Daoy (cell line): ENCODE results near the gene NR3C2. TPM values are rescaled to one million over a fixed set of nuclear protein-coding genes. Genes with fewer than 3 reads are reported as not detected.
"Not testable (repeated sequence)": the region's sequence is repeated elsewhere in the genome, so short reads cannot be mapped to it uniquely, and the experiment has no call there.

Source experiments
- DNase-seq: peaks from one replicate; pipeline ENCODE4 v3.0.0-alpha.2; 2015; ENCODE audit warnings: low read depth
- total RNA-seq: library from RNA; depleted of rRNA; stranded (reverse); fragments of >200 nt; shearing (Covaris generic); gene quantifications from 2 replicates; pipeline ENCODE4 v1.2.3, GENCODE V29; 2014

The NR3C2 gene
- total RNA-seq, 1 experiment from 2014 or later: 0.34 TPM

- no peak for DNase-seq
These were observed 271.5 kb downstream of the NR3C2 start for GRCh38 chr4:148170408-148171365.

DNA sequence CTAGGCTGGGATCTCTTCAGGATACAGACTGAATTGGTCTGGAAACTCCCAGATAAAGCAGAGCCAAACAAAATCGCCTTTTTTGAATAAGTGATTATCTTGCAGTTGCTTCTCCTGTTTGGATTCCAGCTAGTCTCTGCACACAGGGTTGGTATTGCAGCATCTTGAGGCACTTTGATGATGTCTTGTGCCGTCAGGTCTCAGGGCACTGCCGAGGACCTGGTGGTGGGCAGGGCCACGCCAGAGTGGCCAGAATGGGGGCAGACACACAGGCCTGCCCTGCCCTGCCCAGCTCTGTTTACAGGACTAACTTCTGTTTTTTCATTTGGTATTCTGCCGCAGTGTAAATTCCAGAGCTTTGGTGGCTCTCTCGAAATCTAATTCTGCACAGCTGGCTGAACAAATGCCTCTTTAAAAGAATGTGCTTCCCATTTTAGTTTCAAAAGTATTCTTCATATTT lies 276.1 kb downstream of the NR3C2 start:
- no peak for DNase-seq

DNA sequence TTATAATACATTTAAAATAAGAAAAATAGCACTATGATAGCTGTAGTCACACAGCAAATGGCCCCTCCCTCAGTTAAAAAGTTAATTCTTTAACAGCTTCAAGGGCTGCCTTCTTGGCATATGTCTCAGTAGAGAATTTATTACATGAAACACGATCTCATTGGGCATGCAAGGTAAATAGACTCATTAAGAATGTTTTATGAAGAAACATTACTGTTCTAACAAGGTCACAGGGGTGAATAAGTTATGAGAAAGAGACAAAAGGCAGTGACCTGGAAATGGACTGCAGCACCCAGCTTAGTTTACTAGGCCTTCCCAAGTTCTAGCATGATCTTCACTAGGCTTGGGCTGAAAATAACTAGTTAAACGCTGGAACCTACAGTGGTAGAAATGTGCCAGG lies 277.7 kb downstream of the NR3C2 start:
- no peak for DNase-seq

DNA sequence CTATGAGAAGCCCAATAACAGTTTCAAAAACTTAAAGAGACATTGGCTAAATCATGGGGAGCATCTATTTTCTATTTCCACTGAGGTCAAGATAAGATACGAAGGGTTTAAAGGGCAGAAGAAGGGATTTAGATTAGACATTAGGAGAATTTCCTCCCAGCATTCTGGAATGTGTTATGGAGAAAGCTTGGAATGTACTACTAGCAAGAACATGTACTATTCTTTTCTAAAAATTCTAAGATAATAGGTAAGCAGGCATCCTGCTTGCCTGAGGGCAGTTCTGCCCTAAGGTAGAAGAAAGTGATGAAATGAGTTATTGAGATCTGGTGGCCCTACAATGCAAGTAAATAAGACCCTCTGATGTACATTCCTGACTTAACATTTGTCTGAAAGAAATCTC lies 279.2 kb downstream of the NR3C2 start:
- DNase-seq: no peak

DNA sequence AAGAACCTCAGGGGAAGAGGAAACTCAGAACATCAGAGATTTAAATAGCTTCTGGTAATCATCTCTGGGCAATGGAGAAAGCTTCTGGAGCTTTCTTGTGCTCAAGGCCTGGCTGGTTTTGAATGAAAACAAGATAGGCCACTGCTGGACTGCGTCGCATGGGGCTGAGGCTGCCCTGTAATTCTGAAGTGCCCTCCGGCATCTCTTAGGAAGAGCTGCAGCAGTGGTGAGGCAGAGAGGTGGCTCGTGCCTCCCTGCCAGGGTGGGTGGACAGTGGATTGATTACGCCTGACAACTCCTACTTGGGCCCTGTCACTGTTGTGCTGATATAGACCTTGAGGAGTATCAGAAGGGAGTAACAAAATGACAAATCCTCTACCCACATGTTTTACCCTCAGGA lies 279.7 kb downstream of the NR3C2 start:
- no peak for DNase-seq

GRCh38 chr4:148161601-148162000 lies 280.6 kb downstream of the NR3C2 start:
- no peak for DNase-seq

- DNase-seq: no peak
These were observed 282.4 kb downstream of the NR3C2 start for GRCh38 chr4:148159793-148160192.

DNA sequence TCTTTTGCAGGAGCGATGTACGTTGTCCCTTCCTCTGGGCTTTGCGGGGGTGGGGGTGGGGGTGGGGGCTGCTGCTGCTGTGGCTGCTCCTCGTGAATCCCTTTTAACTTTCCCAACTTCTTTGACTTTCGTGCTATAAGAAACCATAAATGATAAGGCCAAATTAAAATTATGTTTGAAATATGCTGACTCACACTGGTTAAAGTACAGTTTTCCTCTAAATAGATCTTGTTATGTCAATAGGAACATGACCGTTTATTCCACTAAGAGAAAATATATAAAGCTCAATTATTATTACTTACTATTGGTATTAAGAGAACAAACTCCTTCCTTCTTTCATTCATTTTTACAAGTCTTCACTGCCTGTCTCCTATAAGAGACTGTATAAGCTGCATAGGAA lies 287.4 kb downstream of the NR3C2 start:
- no peak for DNase-seq

GRCh38 chr4:148152868-148153625 lies 289.2 kb downstream of the NR3C2 start:
- DNase-seq: no peak

DNA sequence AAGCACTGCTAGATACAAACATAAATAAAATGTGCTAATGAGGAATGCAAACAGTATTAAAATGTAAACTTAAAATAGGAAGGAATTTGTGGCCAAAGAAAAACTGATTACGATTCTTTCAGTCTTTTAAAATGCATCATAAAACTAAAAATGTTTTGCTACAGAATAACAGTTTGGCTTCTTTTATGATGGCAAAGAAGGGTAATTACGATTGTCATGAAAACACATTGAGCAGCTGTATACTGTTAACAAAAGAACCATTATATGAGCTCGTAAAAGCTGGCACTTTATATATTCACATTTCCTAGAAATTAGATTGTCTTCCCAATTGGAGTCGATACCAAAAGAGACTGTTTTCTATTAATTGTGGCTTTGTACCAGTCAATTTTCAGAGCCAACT lies 290.4 kb downstream of the NR3C2 start:
- no peak for DNase-seq

DNA sequence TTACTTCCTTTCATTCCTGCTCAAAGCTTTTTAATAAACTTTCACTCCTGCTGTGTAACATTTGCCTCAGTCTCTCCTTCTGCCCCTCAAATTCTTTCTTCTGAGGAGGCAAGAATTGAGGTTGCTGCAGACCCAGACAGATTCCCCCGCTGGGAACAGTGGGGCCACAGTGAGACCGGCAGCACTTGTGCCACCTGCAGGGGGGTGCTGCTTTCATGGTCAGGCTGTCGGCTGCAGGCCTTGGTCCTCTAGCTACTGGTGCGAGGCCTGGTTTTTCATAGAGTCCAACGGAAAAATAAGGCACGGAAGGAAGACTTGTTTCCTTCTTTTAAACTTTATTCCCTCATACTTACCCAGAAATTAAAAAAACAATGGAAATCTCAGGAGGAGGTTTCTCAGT lies 296.7 kb downstream of the NR3C2 start:
- DNase-seq: no peak

DNA sequence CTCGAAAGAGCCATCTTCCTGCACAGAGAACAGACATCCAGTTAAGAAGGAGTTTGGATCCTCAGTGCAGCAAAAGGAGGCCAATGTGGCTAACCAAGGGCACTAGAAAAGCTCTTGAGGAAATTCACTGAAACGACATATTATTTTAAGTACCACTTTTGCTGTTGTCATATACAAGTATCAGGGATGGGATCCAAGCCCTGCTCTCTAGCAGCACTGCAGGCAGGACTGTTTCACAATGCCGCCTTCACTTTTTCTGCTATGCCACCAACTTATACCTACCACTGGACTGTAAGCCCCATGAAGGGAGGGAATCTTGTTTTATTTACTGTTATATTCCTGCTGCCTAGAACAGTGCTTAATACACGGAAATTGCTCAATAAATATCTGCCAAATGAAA lies 299.0 kb downstream of the NR3C2 start:
- no peak for DNase-seq

DNA sequence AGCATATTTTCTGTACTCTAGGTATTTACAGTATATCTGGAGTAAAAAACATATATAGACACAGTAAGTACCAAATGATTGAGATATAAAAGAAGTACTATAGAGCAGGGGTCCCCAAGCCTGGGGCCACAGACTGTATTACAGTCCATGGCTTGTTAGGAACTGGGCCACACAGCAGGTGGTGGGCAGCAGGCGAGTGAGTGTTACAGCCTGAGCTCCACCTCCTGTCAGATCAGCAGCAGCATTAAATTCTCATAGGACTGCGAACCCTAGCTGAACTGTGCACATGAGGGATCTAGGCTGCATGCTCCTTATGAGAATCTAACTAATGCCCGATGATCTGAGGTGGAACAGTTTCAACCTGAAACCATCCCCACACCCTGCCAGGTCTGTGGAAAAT lies 300.7 kb downstream of the NR3C2 start:
- DNase-seq: no peak

DNA sequence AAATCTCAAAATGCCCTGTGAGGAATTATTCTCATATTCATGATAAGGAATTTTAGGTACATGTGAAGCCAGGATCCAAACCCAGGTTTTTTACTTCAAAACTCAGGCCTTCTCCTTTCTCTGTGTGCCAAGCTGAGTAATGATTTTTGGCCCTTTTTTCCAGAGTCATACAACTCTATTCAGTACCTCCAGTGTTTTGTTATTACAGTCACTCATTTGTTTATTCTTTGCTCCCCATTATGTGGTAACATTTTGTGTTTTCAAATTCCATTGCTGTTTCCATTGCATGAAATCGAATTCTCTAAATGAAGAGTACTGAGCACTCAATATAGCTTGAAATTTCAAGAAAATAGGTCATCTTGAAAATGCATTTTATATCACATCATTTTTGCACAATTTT lies 315.4 kb downstream of the NR3C2 start:
- DNase-seq: no peak

DNA sequence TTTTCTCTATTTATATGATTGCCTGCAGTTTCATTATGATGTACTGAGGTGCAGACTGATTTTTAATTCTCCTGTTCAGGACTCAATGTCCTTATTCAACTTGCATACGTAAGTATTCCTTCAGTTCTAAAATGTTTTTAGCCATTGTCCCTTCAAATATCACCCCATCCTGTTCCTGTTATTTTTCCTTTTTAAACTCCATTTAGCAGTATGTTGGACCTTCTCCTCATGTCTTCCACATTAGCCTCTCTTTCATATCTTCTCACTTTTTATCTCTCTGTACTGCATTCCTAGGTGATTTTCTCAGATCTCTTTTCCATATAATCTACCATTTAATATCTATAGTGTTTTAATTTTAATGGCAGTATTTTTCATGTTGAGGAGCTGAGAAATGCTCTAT lies 317.7 kb downstream of the NR3C2 start:
- DNase-seq: no peak

DNA sequence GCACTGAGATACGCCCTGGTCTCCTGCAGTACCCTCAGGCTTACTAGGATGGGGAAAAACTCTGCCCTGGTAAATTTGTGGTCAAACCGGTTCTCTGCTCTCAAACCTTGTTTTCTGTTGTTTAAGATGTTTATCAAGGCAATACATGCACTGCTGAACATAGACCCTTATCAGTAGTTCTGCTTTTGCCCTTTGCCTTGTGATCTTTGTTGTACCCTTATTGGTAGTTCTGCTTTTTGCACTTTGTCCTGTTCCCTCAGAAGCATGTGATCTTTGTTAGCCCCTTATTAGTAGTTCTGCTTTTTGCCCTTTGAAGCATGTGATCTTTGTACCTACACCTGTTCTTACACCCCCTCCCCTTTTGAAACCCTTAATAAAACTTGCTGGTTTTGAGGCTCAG lies 319.1 kb downstream of the NR3C2 start:
- DNase-seq: not testable (repeated sequence)

GRCh38 chr4:148120216-148120615 lies 322.0 kb downstream of the NR3C2 start:
- DNase-seq: no peak

DNA sequence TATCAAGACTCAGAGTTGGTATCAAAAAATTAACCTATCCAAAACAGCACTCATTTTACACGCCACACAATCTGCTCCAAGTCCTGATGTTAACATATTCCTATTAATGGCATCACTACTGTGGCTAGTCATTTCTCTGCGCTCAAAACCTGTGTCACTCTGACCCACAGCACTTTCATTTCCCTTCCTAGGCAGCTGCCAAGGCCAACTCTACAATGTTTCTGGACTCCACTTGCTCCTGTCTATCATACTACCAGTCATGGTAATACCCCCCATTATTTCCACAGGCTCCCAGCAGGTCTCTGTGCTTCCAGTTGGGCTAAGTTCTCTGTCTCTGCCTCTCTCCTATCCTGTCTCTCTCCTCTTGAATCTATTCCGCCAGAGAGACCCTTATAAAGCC lies 323.6 kb downstream of the NR3C2 start:
- DNase-seq: no peak

DNA sequence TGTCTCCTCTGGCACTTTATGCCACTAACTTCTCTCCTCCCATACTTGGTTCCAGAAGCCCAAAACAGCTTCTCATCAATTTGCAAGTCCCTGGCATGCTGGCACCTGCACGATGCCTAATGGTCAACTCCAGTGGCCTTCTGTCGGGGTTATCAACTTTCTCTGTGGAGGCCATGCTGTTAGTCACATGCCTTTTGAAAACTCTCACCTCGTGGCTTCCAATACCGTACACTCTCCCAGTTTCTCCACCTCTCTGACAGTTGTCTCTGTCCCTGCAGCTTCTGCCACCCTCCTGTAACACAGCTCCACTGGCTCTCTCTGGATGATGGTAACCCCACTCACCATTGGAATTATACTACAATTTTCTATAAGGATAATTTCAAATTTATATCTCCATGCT lies 324.0 kb downstream of the NR3C2 start:
- DNase-seq: no peak

GRCh38 chr4:148116969-148117368 lies 325.2 kb downstream of the NR3C2 start:
- DNase-seq: no peak

GRCh38 chr4:148116264-148116663 lies 325.9 kb downstream of the NR3C2 start:
- no peak for DNase-seq

DNA sequence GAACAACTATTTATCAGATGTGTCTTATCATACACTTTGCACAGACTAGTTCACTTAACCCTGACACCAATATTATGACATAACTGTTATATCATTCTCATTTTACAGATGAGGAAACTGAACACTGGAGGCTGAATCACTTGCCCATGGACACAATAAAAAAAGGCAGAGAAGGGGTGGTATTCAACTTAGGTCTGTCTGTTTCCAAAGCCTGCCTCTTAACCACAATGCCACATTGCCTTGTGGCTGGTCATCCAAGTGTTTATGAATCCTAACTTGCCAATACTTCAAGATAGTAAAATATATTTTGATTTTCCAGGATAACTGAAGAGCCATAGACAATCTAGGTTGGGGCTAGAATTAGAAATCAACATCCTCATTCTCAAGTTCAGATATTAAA lies 327.8 kb downstream of the NR3C2 start:
- no peak for DNase-seq
